ENCODE results near the gene AQP1.

The AQP1 gene

GRCh38 chr7:30922596-30922995 lies 10.9 kb downstream of the AQP1 start:
- DNase-seq = no peak

DNA sequence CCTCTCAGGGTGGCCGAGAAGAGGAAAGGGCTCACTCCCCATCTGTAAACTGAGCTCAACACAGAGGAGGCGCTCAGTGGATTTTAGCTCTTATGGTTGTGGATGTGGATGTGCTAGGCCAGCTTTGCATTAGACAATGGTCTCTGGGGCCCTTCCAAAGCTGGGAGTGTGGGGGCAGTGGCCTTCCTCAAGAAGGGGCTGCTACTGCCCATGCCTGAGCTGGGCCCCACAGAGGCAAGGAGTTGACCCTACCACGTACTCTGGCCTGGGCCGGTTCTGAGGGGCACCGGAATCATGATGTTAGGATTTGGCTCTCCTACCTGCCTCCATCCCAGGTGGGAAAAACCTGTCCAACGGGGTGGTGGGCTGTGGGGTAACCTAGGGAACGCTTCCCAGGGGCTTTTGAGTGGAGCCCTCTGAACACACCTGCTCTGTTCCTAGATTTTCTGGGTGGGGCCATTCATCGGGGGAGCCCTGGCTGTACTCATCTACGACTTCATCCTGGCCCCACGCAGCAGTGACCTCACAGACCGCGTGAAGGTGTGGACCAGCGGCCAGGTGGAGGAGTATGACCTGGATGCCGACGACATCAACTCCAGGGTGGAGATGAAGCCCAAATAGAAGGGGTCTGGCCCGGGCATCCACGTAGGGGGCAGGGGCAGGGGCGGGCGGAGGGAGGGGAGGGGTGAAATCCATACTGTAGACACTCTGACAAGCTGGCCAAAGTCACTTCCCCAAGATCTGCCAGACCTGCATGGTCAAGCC lies 11.5 kb downstream of the AQP1 start:
- DNase-seq = no peak

- DNase-seq = no peak
These were observed 12.2 kb downstream of the AQP1 start for GRCh38 chr7:30923774-30924413.

- DNase-seq = no peak
These were observed 13.0 kb downstream of the AQP1 start for GRCh38 chr7:30924624-30925023.

DNA sequence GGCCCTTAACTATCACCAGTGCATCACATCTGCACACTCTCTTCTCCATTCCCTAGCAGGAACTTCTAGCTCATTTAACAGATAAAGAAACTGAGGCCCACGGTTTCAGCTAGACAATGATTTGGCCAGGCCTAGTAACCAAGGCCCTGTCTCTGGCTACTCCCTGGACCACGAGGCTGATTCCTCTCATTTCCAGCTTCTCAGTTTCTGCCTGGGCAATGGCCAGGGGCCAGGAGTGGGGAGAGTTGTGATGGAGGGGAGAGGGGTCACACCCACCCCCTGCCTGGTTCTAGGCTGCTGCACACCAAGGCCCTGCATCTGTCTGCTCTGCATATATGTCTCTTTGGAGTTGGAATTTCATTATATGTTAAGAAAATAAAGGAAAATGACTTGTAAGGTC lies 13.5 kb downstream of the AQP1 start:
- no peak for DNase-seq

DNA sequence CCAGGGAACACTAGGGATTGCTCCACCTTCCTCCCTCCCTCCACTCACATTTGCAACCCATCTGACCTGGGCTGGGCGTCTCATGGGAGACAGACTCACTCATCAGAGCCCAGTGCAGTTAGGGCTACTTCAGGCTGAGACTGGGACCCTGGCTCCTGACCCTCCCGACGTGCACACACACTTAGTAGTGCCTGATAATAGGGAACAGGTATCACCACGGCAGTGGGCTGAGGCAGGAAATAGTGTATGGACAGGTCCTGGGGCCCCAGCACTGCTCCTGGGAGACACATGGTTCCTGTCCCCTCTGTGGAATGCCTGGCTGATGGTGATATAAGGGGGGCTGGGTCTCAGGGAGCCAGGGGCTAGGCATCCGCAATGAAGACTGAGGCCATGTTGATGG lies 14.3 kb downstream of the AQP1 start:
- no peak for DNase-seq

DNA sequence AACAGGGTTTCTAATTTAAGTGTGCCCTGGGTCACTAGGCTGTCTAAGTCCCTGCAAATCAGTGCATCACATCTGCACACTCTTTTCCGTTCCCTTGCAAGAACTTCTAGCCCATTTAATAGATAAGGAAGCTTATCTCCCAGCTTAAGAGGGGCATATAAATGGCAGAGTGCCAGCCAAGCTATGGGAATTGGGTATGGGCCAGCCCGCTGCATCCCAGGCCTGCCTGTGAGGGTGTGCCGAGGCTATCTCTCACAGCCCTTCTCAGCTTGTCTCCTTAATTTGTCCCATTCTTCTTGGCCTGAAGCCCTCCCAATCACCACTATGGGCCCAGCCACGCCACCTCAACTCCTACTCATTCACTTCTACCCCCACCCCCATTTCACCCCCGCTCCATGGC lies 14.7 kb downstream of the AQP1 start:
- no peak for DNase-seq

- DNase-seq = no peak
These were observed 15.4 kb downstream of the AQP1 start for GRCh38 chr7:30927040-30927439.

DNA sequence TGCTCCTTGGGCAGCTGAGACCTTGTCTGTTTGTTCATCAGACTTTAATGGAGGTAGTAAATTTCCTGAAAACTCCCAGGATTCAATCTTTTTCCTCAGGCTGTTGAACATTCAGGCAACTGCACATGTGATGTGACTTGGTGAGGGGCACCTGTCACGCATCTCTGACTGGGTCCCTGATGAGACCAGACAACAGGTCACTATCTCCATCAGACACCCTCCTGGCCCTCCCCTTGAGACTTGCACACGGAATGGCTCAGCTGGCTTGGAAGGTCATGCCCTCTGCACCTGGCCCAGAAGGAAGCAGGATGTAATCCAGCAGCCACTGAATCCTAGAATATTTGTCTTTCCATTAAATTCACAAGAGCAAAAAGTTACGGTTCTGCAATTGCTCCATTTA lies 15.9 kb downstream of the AQP1 start:
- no peak for DNase-seq

DNA sequence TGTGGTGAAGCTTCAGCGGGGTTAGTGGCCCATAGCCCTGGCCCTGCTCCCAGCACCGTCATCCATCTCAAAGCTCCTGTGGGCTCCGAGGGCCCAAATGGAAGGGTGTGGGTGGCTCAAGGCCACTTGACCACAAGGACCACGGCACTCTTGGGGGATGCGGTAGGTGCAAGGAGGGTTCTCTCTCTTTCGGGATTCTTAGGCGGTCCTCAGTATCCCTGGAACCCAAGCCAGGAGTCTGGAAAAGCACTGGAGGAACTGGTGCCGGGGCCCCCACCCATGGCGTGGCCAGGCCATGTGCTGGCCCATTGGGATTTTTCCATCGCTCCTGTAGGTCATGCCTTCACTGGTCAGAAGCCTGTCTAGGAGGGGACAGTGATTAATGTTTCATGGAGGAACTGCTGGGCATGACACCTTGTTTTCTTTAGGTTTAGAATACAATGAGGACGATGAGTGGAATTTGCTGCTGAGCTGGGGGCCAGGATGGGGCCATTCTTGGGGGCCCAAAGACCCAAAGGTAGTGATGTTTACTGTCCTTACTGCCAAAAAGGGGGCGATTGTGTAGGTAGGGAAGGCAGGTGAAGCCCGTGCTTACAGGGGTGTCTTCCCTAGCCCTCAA lies 16.7 kb downstream of the AQP1 start:
- no peak for DNase-seq

GRCh38 chr7:30929686-30930085 lies 18.0 kb downstream of the AQP1 start:
- no peak for DNase-seq

DNA sequence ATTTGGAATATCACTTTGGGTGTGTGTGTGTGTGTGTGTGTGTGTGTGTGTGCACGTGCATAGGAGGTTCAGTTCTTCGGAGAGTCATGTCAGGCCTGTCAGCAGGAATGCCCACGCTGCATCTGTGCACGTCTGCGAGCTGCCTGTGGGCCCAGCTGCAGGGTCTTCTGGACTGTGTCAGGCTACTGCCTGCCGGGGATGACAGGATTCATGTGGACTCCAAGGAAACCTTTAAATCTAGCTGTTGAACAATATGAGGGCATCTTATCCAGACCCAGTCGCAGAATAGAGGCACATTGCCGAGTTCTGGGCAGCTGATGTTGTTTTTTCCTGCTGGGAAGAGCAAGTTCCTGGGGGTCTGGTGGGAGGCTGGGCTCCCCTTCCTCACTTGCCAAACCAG lies 19.0 kb downstream of the AQP1 start:
- no peak for DNase-seq

GRCh38 chr7:30931161-30931928 lies 19.7 kb downstream of the AQP1 start:
- no peak for DNase-seq

DNA sequence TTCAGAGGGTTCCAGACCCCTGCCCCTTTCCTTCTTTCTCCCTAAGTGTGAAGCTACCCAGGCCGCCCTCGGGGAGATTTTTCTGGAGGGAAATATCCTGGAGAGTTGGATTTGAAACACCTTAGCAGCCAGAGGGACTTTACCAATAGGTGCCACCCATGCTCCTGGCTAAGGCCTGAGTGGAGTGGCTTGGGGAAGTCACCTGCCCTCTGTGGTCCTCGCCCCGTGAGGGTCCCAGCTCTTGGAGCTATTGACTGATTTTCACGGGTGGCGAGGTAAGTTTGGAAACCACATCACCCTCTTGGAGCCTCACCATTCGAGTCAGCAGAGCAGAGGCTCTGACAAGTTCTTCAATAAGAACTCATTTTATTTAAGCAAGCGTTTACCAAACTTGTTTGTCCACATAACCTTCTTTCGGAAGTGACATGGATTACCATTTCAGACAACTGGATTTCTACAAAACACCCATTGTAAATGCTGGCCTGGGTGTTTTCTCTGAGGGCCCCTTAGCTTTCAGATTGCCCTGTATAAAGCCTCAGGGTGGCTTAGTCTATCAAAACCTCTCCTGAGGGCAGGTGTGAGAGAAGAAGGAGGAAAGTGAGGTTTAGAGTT lies 20.4 kb downstream of the AQP1 start:
- no peak for DNase-seq

DNA sequence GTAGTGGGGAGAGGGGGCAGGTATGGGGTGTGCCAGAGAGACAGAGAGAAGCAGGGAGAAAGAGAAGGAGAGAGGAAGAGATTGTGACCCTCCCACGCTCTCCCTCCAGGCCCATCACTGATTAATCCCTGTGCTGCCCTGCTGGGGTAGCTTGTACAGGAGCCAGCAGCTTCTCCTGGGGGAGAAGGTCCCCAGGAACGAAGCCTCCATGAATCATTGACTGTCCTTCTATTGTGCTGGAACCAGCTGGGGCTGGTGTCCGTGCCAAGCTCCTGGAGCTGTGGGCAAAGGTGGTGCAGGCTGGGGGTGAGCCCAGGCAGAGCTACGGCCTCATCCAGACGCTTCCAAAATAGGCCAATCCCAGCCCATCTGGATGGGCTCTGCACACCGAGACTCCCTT lies 20.9 kb downstream of the AQP1 start:
- DNase-seq = no peak

GRCh38 chr7:30933124-30933974 lies 21.7 kb downstream of the AQP1 start:
- DNase-seq = no peak

- no peak for DNase-seq
These were observed 22.6 kb downstream of the AQP1 start for GRCh38 chr7:30934225-30934624.

GRCh38 chr7:30934732-30935568 lies 23.3 kb downstream of the AQP1 start:
- DNase-seq = no peak

DNA sequence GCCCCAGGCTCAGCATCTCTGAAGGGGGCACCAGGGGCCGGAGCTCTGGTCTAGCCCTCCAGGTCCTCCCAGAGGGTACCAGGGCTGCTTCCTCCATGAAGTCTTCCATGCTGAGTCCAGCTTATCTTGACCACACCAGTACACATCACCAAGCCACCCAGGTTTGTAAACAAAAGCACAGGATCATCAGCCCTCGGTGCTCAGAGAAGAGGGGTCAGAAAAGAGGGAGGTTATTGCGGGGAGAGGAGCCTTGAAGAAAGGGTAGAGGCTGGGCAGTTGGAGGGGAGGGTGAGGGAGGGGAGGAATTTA lies 23.9 kb downstream of the AQP1 start:
- DNase-seq = no peak

- DNase-seq = no peak
These were observed 25.1 kb downstream of the AQP1 start for GRCh38 chr7:30936650-30937245.

DNA sequence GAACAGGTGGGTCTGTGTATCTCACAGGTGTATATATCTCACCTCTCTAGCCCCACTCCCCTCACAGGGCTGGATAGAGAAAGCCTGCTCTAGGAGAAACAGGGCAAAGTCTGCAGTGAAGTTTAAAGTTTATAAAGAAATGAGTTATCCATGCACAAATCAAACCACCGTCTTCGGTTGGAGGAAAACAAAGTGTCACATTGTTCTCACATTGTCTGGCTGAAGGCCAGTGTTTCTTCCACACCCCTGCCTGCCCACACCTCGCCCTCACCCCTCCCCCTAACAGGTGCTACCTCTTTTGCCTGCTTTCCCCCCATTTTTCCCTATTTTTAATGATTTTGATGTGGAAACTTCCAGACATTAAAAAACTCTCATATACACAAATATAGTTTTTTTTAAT lies 25.8 kb downstream of the AQP1 start:
- no peak for DNase-seq
